ENCODE results near the gene GNE.

- TF ChIP-seq CTCF (IDR thresholded peaks at IDR 0.05 in 8 of 11, conservative IDR thresholded peaks at IDR 0.05 in 3 of 11) (no peak), POLR2AphosphoS5 (IDR thresholded peaks at IDR 0.05) (no peak), POLR2A (IDR thresholded peaks at IDR 0.05) (no peak)
Observed at GRCh38 chr9:36280989-36281388, 22.7 kb upstream of the GNE start.

All from spleen (tissue), 7 donors.